Stimulated activated CD4-positive, alpha-beta T cell treated with anti-CD3 and anti-CD28 coated beads, TNF-alpha, amount 100 ng/mL, for 48 hours (primary cell): Measurements from ENCODE around the gene DDX39B.
"Not testable (repeated sequence)": the region's sequence is repeated elsewhere in the genome, so short reads cannot be mapped to it uniquely, and the experiment has no call there.

ENCODE experiments used
- DNase-seq, 3 donors: peaks; one replicate each; pipeline ENCODE4 v3.0.0-alpha.2; 2020; ENCODE audit warnings: low read depth in 3 of 3

The DDX39B gene

DNA sequence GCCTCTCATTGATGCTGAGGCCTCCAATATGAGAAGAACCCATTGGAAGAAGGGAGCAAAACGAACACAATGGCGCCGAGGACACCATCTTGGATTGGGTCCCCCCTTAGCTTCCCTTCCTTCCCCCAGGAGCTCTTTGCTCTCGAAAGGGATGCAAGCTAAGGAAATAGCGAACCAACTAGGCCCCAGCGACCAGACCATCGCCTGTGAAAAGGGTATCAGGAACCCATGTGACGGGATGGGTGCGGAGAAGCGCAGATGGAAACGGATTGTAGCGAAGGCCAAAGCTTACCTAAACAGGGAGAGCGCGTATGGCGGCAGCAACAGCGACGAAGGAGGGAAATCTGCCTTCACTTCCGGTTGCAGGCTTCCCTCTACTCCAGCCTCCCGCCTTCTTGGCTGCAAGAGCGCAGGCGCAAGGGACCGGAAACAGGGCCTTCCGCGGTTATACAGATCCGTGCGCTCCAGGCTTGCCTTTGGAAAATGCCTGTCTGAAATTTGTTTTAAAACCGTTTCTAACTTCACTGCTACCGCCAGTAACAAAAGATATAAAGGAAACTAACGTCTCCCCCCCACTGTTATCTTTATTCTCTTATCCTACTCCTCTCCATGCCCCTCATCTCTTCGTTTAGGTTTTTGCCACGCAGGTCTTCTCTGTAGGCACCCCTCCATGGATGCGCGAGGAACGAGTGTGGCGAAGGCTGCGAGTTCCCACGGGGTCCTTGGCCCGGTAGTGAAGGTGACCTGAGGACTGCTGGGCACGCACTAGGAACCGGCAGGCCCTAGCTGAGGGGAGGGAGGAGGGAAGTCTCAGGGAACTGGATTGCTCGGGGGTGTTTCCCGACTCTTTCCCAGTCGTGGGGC is at the start of gene DDX39B:
TSS of gene DDX39B (minus strand) at position 346 of the 864 bp plus-strand sequence. CDS start 1,471 bp downstream, outside the sequence.
- peak; percentile 84 to 91 (median 88) for DNase-seq

GRCh38 chr6:31590691-31591090 is 48.9 kb upstream of the DDX39B start:
- DNase-seq = not testable (repeated sequence)

GRCh38 chr6:31588871-31589650 is 47.3 kb upstream of the DDX39B start:
- DNase-seq = no peak

- no peak for DNase-seq
Measured at GRCh38 chr6:31587791-31588777, 46.3 kb upstream of the DDX39B start.

GRCh38 chr6:31586599-31587281 is 44.9 kb upstream of the DDX39B start:
- no peak for DNase-seq

- DNase-seq = no peak
Measured at GRCh38 chr6:31586008-31586407, 44.2 kb upstream of the DDX39B start, which contains the start of gene LST1. Gene LST1, plus strand, starts transcription at chr6:31586277. Its CDS starts 1,023 bp downstream, at chr6:31587300.

GRCh38 chr6:31585491-31585890 is 43.7 kb upstream of the DDX39B start:
- DNase-seq = no peak

- no peak for DNase-seq
Measured at GRCh38 chr6:31582230-31582643, 40.4 kb upstream of the DDX39B start, which contains the start of gene LTB. Gene LTB, minus strand, starts transcription at chr6:31582424. Its CDS starts 7 bp downstream, at chr6:31582417.

GRCh38 chr6:31581434-31582229 is 39.8 kb upstream of the DDX39B start:
- DNase-seq = no peak

DNA sequence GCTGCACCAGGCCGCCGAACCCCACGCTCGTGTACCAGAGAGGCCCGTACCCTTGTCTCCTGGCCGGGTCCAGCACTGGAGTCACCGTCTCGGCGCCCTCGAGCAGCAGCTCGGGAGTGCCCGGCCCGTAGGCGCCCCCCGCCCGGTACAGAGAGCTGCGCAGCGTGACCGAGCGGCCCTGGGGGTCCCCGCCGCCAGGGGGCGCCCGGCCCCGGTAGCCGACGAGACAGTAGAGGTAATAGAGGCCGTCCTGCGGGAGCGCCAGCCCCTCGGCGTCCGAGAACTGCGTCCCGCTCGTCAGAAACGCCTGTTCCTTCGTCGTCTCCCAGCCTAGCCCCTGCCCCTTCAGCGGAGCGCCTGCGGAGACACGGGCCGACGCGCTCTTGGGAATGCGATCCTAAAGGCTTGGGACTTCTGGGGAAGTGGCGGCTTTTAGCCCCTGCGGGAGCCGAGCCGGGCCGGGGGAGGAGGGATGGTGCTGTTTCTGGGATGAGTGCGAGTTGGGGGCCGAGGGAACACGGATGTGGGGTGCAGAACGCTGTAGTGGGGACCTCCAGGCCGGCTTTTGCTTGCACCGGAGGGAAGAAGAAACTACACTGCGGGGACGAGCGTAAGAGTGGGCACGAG is 39.1 kb upstream of the DDX39B start:
- peak in 2 of 3 donors; percentile 84 to 89 for DNase-seq

DNA sequence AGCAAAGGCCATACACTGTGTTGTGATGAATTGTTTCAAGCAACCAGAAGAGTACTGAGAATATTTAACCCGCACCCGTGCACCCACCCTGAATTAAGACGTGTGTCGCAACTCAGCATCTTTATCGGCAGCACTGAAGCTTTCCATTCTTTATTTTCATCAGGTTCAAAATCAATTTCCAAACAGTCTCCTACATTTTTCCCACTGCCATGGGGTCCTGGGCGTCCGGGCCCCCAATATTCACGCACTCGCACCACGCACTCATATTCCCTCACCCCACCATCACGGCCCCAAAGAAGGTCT is 38.6 kb upstream of the DDX39B start:
- DNase-seq = no peak

- no peak for DNase-seq
Measured at GRCh38 chr6:31579546-31580437, 38.0 kb upstream of the DDX39B start.

DNA sequence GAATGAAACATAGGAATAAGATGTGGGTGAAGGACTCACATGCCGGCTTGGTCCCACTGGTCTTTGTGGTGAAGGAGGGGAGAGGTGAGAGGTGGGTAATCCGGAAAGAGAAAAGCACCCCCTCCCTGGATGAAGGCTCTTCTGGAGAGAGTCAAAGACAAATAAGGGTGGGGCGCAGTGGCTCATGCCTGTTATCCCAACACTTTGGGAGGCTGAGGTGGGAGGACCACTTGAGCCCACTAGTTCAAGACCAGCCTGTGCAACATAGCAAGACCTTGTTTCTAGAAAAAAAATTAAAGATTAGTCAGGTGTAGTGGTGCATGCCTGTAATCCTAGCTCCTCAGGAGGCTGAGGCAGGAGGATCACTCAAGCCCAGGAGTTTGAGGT is 37.3 kb upstream of the DDX39B start:
- no peak for DNase-seq

DNA sequence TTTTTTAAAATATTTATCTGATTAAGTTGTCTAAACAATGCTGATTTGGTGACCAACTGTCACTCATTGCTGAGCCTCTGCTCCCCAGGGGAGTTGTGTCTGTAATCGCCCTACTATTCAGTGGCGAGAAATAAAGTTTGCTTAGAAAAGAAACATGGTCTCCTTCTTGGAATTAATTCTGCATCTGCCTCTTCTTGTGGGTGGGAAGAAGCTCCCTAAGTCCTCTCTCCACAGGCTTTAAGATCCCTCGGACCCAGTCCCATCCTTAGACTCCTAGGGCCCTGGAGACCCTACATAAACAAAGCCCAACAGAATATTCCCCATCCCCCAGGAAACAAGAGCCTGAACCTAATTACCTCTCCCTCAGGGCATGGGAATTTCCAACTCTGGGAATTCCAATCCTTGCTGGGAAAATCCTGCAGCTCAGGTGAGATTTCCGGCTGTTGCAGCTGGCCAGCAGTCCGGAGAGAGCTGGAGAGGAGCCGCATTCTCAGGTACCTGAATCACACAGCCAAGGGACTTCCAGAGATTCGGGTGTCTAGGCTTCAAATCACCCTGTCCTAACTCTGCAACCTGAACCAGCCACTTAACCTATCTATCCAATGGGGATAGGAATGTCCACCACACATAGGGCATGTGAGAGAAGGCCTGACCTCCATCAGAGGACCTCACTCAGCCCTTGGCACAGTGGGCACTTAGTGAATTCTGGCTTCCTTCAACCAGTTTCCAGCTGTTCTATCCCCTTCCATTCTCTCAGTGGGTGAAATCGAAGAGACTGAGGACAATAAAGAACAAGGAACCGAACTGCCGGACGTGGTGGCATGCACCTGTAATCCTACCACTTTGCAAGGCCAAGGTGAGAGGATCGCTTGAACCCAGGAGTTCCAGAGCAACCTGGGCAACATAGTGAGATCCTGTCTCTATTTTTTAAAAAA is 36.6 kb upstream of the DDX39B start:
- DNase-seq = no peak

DNA sequence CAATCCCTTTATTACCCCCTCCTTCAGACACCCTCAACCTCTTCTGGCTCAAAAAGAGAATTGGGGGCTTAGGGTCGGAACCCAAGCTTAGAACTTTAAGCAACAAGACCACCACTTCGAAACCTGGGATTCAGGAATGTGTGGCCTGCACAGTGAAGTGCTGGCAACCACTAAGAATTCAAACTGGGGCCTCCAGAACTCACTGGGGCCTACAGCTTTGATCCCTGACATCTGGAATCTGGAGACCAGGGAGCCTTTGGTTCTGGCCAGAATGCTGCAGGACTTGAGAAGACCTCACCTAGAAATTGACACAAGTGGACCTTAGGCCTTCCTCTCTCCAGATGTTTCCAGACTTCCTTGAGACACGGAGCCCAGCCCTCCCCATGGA is 35.8 kb upstream of the DDX39B start:
- no peak for DNase-seq

DNA sequence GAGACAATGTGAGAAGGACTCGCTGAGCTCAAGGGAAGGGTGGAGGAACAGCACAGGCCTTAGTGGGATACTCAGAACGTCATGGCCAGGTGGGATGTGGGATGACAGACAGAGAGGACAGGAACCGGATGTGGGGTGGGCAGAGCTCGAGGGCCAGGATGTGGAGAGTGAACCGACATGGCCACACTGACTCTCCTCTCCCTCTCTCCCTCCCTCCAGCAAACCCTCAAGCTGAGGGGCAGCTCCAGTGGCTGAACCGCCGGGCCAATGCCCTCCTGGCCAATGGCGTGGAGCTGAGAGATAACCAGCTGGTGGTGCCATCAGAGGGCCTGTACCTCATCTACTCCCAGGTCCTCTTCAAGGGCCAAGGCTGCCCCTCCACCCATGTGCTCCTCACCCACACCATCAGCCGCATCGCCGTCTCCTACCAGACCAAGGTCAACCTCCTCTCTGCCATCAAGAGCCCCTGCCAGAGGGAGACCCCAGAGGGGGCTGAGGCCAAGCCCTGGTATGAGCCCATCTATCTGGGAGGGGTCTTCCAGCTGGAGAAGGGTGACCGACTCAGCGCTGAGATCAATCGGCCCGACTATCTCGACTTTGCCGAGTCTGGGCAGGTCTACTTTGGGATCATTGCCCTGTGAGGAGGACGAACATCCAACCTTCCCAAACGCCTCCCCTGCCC is 35.2 kb upstream of the DDX39B start:
- no peak for DNase-seq
